Fibroblast of mammary gland (primary cell): ENCODE data around the gene TTC27.

Source experiments
- DNase-seq: peaks from one replicate; pipeline ENCODE4 v3.0.0-alpha.2; 2010; ENCODE audit warnings: low read depth
- H3K4me3 ChIP-seq: 2 replicates; pipeline ENCODE4 v1.5.1; 2011; ENCODE audit warnings: low read depth, mild to moderate bottlenecking, low read length, moderate library complexity; ENCODE audit not compliant: control insufficient read depth
- CTCF ChIP-seq: conservative IDR thresholded peaks from 2 replicates; pipeline ENCODE4 v1.5.1; 2011; ENCODE audit warnings: low read depth, low read length, inconsistent platforms; ENCODE audit not compliant: control insufficient read depth, insufficient read depth

Gene TTC27

DNA sequence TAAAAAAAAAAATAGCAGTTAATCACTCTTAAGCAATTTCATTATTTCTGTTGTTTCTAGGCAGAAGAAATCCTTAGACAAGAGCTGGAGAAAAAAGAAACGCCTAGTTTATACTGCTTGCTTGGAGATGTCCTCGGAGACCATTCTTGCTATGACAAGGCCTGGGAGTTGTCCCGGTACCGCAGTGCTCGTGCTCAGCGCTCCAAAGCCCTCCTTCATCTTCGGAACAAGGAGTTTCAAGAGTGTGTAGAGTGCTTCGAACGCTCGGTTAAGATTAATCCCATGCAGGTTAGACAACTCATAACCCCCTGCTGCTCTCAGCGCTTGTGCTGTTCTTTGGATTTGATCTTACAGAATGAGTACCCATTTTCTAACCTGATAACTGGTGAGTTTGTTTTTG lies 130.4 kb downstream of the TTC27 start:
- TF ChIP-seq CTCF: no peak
- no peak overlapping the region for H3K4me3 ChIP-seq
- no peak for DNase-seq

- no peak overlapping the region for H3K4me3 ChIP-seq
- DNase-seq: no peak
- TF ChIP-seq CTCF: no peak
Measured at GRCh38 chr2:32760628-32761027, 132.8 kb downstream of the TTC27 start.

GRCh38 chr2:32768387-32769174 lies 140.7 kb downstream of the TTC27 start:
- no peak for DNase-seq
- TF ChIP-seq CTCF: no peak
- no peak overlapping the region for H3K4me3 ChIP-seq

DNA sequence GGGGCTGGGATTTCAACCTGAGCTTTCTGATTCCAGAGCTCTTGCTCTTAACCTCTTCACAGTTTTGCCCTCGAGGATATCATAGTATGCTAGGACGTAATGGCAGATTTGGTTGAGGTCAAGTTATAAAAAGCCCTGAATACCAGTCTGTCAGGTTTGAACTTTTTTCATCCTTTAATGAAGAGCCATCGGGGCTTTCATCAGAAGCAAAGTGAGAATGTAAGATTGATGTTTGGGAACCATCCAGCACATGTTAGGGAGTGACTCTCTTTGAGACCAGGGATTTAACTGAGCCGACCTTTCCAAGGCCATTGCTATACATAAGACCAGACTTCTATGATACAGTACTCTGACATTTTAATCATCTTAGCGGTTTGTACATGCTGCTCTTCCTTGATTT lies 142.5 kb downstream of the TTC27 start:
- no peak for TF ChIP-seq CTCF
- no peak overlapping the region for H3K4me3 ChIP-seq
- DNase-seq: no peak

DNA sequence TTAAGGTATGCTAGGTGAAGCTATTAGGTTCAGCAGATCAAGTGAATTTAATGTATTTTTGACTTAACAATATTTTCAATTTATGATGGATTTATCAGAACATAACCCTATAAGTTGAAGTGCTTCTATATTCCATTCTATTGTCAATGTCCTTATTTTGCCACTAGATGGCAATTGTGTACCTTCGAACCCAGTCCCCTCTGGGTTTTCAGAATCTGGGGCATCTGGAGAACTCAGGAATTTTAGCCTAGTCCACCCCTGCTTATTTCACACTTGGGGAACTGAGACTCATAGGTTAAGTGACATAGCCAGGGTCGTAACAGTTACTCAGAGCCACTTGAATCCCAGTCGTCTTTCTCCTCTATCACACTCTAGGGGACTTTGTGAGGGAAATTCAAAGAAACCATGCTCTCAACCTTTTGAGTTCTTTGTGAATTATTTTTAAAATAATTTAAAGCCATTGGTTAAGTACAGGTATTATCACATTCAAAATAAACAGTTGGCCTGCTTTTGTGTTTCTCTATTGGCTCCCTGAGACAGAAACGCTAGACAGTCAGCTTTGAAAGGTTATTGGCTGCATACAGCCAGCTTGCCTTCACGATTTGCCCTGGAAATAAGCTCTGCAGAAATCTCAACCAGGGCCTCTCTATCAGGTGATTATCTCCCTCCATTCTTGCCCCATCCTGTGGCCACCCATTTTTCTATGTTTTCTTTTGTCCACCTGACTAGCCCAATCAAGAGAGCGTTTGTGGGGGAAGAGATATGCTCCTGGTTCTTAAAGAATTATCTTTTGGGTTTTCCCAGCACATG lies 145.0 kb downstream of the TTC27 start:
- no peak overlapping the region for H3K4me3 ChIP-seq
- TF ChIP-seq CTCF: peak; percentile 79
- DNase-seq: peak; percentile 66

DNA sequence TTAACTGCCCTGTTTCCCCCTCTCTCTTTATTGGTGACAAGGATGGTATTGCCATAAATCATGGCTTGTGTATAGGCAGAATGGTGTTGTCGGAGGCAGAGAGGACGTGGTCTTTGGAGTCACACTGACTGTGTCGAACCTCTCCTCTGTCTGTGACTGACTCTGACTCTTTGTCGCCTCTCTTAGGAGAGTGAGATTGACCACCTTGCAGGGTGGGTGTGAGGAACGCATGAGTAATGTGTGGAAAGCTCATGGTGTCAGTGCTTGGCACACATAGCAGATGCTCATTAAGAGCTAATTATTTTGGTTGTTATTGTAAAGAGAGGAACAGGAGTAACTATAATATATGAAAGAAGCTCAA lies 145.6 kb downstream of the TTC27 start:
- TF ChIP-seq CTCF: no peak
- no peak overlapping the region for H3K4me3 ChIP-seq
- DNase-seq: no peak
